ENCODE data around the gene ZNF177.

The ZNF177 gene

GRCh38 chr19:9431475-9431874 lies 68.7 kb downstream of the ZNF177 start:
- DNase-seq, result peak; percentile 23

Measured in CD4-positive, alpha-beta T cell treated with Interleukin-10 for 1 hour (primary cell).